NB4 (cell line): ENCODE results near the gene IFT122.

ENCODE experiments used
- DNase-seq: peaks from one replicate; pipeline ENCODE4 v3.0.0; 2010; ENCODE audit warnings: low read depth
- H3K4me3 ChIP-seq: one replicate; pipeline ENCODE4 v1.5.1; 2011; ENCODE audit warnings: mild to moderate bottlenecking, low read depth, low read length, moderate library complexity
- MYC ChIP-seq: IDR thresholded peaks from 2 replicates; pipeline ENCODE4 v1.6.1; 2011; ENCODE audit warnings: low read depth, low read length
- POLR2A ChIP-seq: IDR thresholded peaks from 2 replicates; pipeline ENCODE4 v1.6.1; 2011; ENCODE audit warnings: mild to moderate bottlenecking; ENCODE audit not compliant: insufficient read length; ENCODE audit errors: extremely low read depth
- TF ChIP-seq, protein P1 (sequence below): IDR thresholded peaks from one replicate; pipeline ENCODE4 v1.5.1; 2012; ENCODE audit warnings: low read depth, low read length
- TF ChIP-seq, protein P2 (sequence below): IDR thresholded peaks from 2 replicates; pipeline ENCODE4 v1.6.1; 2011; ENCODE audit warnings: low read depth, low read length

Gene IFT122

DNA sequence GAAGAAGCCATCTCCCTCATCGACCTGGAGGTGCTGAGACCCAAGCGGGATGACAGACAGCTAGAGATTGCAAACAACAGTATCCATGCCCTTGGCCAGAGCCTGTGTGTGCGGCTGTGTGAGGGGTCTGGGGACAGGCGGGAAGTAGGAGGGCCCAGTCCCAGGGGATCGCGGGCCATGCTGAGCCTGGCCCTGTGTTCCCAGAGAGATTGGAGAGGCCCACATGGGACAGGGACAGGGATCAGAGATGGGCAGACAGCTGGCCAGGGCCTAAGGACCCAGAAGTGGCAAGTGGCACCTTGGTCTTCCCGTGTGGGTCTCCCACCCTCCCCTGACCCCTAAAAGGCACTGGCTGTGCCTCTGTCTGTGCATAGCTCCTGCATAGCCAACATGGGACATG, 77.5 kb downstream of the IFT122 start:
- H3K4me3 ChIP-seq: no peak overlapping the region
- TF ChIP-seq MYC (no peak), POLR2A (no peak)
- TF ChIP-seq, protein P1, sequence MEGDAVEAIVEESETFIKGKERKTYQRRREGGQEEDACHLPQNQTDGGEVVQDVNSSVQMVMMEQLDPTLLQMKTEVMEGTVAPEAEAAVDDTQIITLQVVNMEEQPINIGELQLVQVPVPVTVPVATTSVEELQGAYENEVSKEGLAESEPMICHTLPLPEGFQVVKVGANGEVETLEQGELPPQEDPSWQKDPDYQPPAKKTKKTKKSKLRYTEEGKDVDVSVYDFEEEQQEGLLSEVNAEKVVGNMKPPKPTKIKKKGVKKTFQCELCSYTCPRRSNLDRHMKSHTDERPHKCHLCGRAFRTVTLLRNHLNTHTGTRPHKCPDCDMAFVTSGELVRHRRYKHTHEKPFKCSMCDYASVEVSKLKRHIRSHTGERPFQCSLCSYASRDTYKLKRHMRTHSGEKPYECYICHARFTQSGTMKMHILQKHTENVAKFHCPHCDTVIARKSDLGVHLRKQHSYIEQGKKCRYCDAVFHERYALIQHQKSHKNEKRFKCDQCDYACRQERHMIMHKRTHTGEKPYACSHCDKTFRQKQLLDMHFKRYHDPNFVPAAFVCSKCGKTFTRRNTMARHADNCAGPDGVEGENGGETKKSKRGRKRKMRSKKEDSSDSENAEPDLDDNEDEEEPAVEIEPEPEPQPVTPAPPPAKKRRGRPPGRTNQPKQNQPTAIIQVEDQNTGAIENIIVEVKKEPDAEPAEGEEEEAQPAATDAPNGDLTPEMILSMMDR: no peak
- TF ChIP-seq, protein P2, sequence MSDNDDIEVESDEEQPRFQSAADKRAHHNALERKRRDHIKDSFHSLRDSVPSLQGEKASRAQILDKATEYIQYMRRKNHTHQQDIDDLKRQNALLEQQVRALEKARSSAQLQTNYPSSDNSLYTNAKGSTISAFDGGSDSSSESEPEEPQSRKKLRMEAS: no peak
- DNase-seq: no peak

DNA sequence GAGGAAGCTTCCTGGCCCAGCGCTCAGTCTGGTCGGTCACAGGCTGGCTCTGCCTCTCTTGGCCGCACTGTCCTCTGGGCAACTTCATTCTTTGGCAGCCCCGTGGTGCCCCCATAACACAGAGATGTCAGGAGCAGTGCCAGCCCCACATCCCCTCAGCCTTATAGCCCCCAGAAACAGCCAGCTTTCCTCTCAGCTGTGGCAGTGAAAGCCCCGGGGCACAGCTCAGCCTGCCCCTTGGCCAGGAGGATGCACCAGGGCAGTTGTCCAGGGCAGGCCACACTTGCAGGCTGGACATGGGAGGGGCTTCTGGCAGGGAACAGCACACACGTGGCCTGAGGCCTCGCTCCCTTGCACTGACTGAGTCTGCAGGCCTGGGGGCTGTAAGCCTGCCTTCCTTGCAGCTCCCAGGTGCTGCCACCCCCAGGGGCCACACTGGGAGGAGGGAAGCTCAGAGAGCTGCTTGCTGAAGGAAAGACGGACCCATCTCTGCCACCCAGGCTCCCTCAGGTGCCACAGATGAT, 78.1 kb downstream of the IFT122 start:
- no peak overlapping the region for H3K4me3 ChIP-seq
- no peak for DNase-seq
- TF ChIP-seq POLR2A (no peak), MYC (no peak)
- TF ChIP-seq, protein P1: no peak
- TF ChIP-seq, protein P2: no peak

DNA sequence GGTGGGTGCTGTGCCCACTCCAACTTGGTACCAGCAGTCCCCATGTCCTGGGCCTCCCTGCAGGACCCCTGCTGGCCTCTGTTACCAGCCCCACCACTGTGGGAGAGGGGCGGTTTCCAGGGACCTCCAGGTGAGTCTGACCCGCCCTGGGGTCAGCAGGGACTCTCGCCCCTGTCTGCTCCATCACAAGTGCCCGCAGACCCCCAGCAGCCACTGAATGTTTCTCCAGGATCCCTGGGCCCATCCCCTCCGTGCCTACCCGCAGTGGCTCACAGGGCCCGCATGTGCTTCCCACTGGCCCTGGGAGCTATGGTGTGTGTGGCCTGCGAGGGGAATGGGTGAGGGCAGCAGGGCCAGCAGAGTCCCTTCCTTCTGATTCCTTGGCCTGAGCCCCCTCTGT, 78.6 kb downstream of the IFT122 start:
- TF ChIP-seq POLR2A (no peak), MYC (no peak)
- TF ChIP-seq, protein P1: no peak
- TF ChIP-seq, protein P2: no peak
- H3K4me3 ChIP-seq: no peak overlapping the region
- DNase-seq: no peak

DNA sequence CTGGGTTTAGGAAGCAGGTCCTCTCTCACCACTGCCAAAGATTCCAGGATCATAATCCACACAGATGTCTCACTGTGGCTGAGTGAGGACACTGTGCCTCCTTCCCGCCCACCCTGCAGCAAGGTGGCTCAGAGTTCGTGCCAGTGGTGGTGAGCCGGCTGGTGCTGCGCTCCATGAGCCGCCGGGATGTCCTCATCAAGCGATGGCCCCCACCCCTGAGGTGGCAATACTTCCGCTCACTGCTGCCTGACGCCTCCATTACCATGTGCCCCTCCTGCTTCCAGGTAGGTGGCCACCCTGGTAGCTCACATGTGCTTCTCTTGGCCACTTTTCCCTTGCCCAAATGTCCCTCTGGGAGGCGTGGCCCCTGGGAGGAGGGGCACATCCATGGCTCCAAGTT, 79.4 kb downstream of the IFT122 start:
- TF ChIP-seq MYC (no peak), POLR2A (no peak)
- TF ChIP-seq, protein P1: no peak
- TF ChIP-seq, protein P2: no peak
- H3K4me3 ChIP-seq: no peak overlapping the region
- DNase-seq: no peak

DNA sequence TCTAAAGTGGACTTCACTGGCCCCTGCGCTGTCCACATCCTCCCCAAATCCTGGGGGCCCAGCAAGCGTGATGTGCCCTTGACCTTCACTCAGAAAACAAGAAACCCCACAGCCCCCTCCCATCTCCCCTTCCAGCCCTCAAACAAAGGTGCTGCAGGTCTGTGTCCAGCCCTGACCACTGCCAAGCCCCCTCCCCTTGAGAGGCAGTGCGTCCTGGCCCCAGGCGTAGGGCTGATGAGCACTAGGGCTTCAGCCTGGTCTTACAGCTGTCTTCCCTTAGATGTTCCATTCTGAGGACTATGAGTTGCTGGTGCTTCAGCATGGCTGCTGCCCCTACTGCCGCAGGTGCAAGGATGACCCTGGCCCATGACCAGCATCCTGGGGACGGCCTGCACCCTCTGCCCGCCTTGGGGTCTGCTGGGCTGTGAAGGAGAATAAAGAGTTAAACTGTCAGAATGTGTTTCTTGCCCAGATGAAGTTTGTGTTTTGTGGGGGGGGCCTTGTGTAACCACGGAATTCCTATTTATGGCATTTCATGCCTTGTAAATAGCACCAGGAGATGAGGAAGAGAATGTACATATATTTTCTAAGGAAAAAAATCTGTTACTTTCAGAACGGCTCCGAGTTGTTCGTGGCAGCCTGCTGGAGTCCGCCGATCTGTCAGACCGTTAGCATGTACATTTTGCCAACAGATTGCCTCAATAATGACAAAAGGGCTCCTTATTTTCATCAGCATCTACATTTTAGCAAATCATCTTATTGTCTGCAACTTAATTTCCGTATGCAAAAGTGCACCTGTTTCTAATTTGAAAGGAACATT, 80.1 kb downstream of the IFT122 start:
- no peak for DNase-seq
- no peak overlapping the region for H3K4me3 ChIP-seq
- no peak for TF ChIP-seq POLR2A
- TF ChIP-seq, protein P2: no peak
- TF ChIP-seq, protein P1: no peak
- TF ChIP-seq MYC: no peak
